Peyer's patch (tissue), 4 donors: ENCODE data around the gene RRAD.

Experiments
- CTCF ChIP-seq, 6 experiments: fragments of 450-650 bp in 4 of 6; fragments of 200-600 bp in 2 of 6; sonication (generic) in 1 of 6; IDR thresholded peaks; one replicate each; pipeline ENCODE4 v1.5.1; 2017 to 2019; ENCODE audit warnings: antibody characterized with exemption in 6 of 6, mild to moderate bottlenecking in 3 of 6, moderate library complexity in 1 of 6
- POLR2A ChIP-seq, 2 donors: fragments of 450-650 bp; IDR thresholded peaks; one replicate each; pipeline ENCODE4 v1.5.1; 2017; ENCODE audit warnings: antibody characterized with exemption in 2 of 2, mild to moderate bottlenecking in 2 of 2, moderate library complexity in 2 of 2

- TF ChIP-seq CTCF (IDR thresholded peaks at IDR 0.05): no peak
- no peak for TF ChIP-seq POLR2A (IDR thresholded peaks at IDR 0.05)
Observed at GRCh38 chr16:66958857-66959703, 33.7 kb upstream of the RRAD start.
